ENCODE data around the gene ATP6V0E1. TPM values are rescaled to one million over a fixed set of nuclear protein-coding genes. Genes with fewer than 3 reads are reported as not detected.

Gene ATP6V0E1
- total and polyA plus RNA-seq, 2 of the 8 experiments (the other 6 are each of a cell fraction or from before 2014, with no cell fraction given), result 108 to 134 TPM

- Histone ChIP-seq H4K20me1 (replicated peaks in 1 of 2; ENCODE audit: control insufficient read depth in 1 of 2, insufficient read depth in 2 of 2, low read length in 2 of 2) (peaks cover 0 to 4% of the 10 kb centered on the region in 2 experiments), H3K9me3 (ENCODE audit: insufficient read depth in 2 of 2, low read depth in 1 of 2, low read length in 1 of 2) (no peaks in the 10 kb centered on the region), H3K14ac (ENCODE audit: insufficient read length) (no peak overlapping the region), H3K23ac (ENCODE audit: insufficient read length) (no peak overlapping the region), H2BK20ac (ENCODE audit: low read length) (no peak overlapping the region), H4K91ac (replicated peaks; ENCODE audit: insufficient read length, low read length) (no peak overlapping the region), H2AK5ac (ENCODE audit: low read depth, low read length) (no peak overlapping the region), H3K56ac (replicated peaks; ENCODE audit: insufficient read length, low read depth, low read length) (no peak overlapping the region), H3K4me3 (ENCODE audit: extremely low read depth in 1 of 4, insufficient read depth in 2 of 4, low read depth in 3 of 4, low read length in 4 of 4) (no peak overlapping the region), H3K4me2 (ENCODE audit: insufficient read depth in 1 of 2, low read depth in 2 of 2, low read length in 2 of 2) (no peak overlapping the region), H4K5ac (ENCODE audit: insufficient read length, low read depth, low read length) (no peak overlapping the region), H2BK120ac (replicated peaks; ENCODE audit: low read depth, low read length) (no peak overlapping the region), H2BK15ac (ENCODE audit: low read length) (no peak overlapping the region), H4K8ac (ENCODE audit: extremely low read depth, insufficient read depth, low read length) (no peak overlapping the region), H3K27ac (ENCODE audit: low read depth, low read length) (no peak overlapping the region), H3K79me2 (ENCODE audit: control insufficient read depth in 1 of 2, insufficient read depth in 2 of 2, low read length in 2 of 2) (peaks cover 6 to 46% of the 10 kb centered on the region in 2 experiments; a peak in 3 of 4 replicates), H2BK5ac (ENCODE audit: low read depth, low read length) (no peak overlapping the region), H3K23me2 (ENCODE audit: low read depth, low read length) (no peaks in the 10 kb centered on the region), H3K9ac (replicated peaks in 1 of 4; ENCODE audit: extremely low read depth in 1 of 4, low read depth in 3 of 4, low read length in 3 of 4) (no peak overlapping the region), H3K18ac (ENCODE audit: extremely low read depth, low read length) (no peak overlapping the region), H3K36me3 (ENCODE audit: control insufficient read depth in 2 of 4, insufficient read depth in 4 of 4, low read length in 3 of 4) (peaks cover 0 to 17% (median 5%) of the 10 kb centered on the region in 4 experiments; a peak in 3 of 8 replicates), H3K27me3 (replicated peaks in 1 of 4; ENCODE audit: control insufficient read depth in 3 of 4, extremely low read depth in 1 of 4, insufficient read depth in 3 of 4, low read length in 3 of 4) (no peaks in the 10 kb centered on the region), H3K4me1 (replicated peaks in 1 of 4; ENCODE audit: control insufficient read depth in 3 of 4, insufficient read depth in 4 of 4, low read length in 3 of 4) (0 out of 7 replicates have a peak, but pooled peaks cover 0 to 2% (median 0%) of the 10 kb centered on the region in 4 experiments), H2AFZ (ENCODE audit: low read length) (no peak overlapping the region), H3K79me1 (ENCODE audit: low read depth, low read length) (peaks cover 9% of the 10 kb centered on the region), H2BK12ac (ENCODE audit: low read depth, low read length) (no peak overlapping the region), H3K4ac (replicated peaks; ENCODE audit: insufficient read length, low read depth, low read length) (no peak overlapping the region)
- POLR2A ChIA-PET (ENCODE audit: partially characterized antibody), result interaction anchor here (1.2 kb wide), 1 partner anchor 17 kb away, joined by 3 read pairs; the partner anchor contains the start of gene ATP6V0E1
- FAIRE-seq (no peak), DNase-seq (ENCODE audit: low read depth in 1 of 2, low spot score in 2 of 2) (no peak)
- CTCF ChIA-PET (ENCODE audit: partially characterized antibody), result interaction anchor here (1.1 to 1.6 kb wide), 2 partner anchors 12 to 16 kb away, joined by 3 to 11 read pairs; no protein-coding TSS in a partner anchor
- whole genome bisulfite sequencing, 2 experiments (ENCODE audit: extremely low coverage in 1 of 2, insufficient coverage in 1 of 2, insufficient read length in 1 of 2, insufficient replicate concordance in 2 of 2, low coverage in 1 of 2, low lambda C conversion rate in 2 of 2, missing lambda C conversion rate in 1 of 2), result 93% methylated on average over 1 of the region's 1 CpG; no CpG with 5 or more reads in 1 of the 2 experiments
- TF ChIP-seq SIRT6 (IDR thresholded peaks at IDR 0.05; ENCODE audit: low read length) (no peak), KDM5A (IDR thresholded peaks at IDR 0.05; ENCODE audit: low read length) (no peak), FOSL1 (IDR thresholded peaks at IDR 0.05; ENCODE audit: insufficient read depth, low read depth, low read length) (no peak), TCF12 (IDR thresholded peaks at IDR 0.05; ENCODE audit: low read depth, low read length) (no peak), RFX5 (IDR thresholded peaks at IDR 0.05; ENCODE audit: borderline replicate concordance, low read depth, low read length) (no peak), CHD1 (IDR thresholded peaks at IDR 0.05; ENCODE audit: low read depth, low read length) (no peak), KDM1A (IDR thresholded peaks at IDR 0.05; ENCODE audit: borderline replicate concordance, low read length) (no peak), BCL11A (IDR thresholded peaks at IDR 0.05; ENCODE audit: low read depth in 2 of 2, low read length in 2 of 2) (no peak), TBP (IDR thresholded peaks at IDR 0.05; ENCODE audit: low read depth, low read length) (no peak), BACH1 (IDR thresholded peaks at IDR 0.05; ENCODE audit: low read length) (no peak), CREB1 (IDR thresholded peaks at IDR 0.05) (no peak), BRCA1 (IDR thresholded peaks at IDR 0.05; ENCODE audit: low read depth, low read length) (no peak), NRF1 (IDR thresholded peaks at IDR 0.05; ENCODE audit: low read depth, low read length) (no peak)
Observed at GRCh38 chr5:172999974-173000373, 16.4 kb downstream of the ATP6V0E1 start.
